ENCODE results near the gene SEMA6A.

Gene SEMA6A

DNA sequence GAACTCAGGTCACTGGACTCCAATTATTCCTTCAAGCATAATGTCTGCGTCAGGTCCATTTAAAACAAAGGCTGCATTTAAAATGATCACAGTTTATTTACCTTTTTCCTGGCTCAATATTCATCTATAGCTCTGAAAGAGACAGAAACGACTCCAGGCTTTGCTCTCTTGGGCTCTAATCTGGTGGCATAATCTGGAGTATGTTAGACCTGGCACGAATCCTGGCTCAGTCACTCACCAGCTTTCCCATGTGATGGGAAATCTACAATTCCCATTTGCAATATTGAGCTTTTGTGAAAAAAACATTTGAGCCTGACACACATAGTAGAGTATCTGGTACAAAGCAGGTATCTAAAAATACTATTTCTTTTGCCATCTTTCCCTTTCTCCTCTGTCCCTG lies 155.8 kb downstream of the SEMA6A start:
- H3K27me3 ChIP-seq (ENCODE audit: control insufficient read depth, insufficient read depth, low read length), result no peaks in the 10 kb centered on the region
- no peaks in the 10 kb centered on the region for H3K9me3 ChIP-seq (ENCODE audit: control insufficient read depth, insufficient read depth, low read depth, low read length)
- H3K9ac ChIP-seq (ENCODE audit: low read length), result no peak overlapping the region
- H3K4me1 ChIP-seq (ENCODE audit: control insufficient read depth, insufficient read depth, low read length), result no peaks in the 10 kb centered on the region
- H3K4me3 ChIP-seq (ENCODE audit: low read depth, low read length), result no peak overlapping the region
- no peak overlapping the region for H3K27ac ChIP-seq (ENCODE audit: low read depth, low read length)
- H3K36me3 ChIP-seq (ENCODE audit: control insufficient read depth, insufficient read depth, low read length), result no peaks in the 10 kb centered on the region

DNA sequence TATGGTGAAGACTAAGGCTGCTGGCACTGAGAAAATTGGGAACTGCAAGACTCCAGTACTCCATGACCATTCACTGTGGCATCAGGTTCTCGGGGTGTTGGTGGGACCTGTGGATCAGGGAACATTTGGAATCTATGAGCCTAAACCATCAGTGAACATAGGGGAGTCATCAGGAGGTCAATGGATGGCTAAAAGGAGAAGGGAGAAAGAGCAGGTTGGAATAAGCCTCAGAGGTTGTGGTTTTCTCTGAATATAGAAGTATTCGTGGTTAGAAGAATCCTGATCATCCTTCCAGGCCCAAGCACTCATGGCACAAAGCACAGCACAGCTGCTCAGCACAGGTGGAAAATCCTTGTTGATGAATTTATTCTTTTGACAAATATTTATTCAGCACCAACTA lies 156.6 kb downstream of the SEMA6A start:
- Histone ChIP-seq H3K9me3 (ENCODE audit: control insufficient read depth, insufficient read depth, low read depth, low read length) (no peaks in the 10 kb centered on the region), H3K27ac (ENCODE audit: low read depth, low read length) (no peak overlapping the region), H3K9ac (ENCODE audit: low read length) (no peak overlapping the region), H3K27me3 (ENCODE audit: control insufficient read depth, insufficient read depth, low read length) (no peaks in the 10 kb centered on the region), H3K4me1 (ENCODE audit: control insufficient read depth, insufficient read depth, low read length) (no peaks in the 10 kb centered on the region), H3K4me3 (ENCODE audit: low read depth, low read length) (no peak overlapping the region), H3K36me3 (ENCODE audit: control insufficient read depth, insufficient read depth, low read length) (no peaks in the 10 kb centered on the region)

DNA sequence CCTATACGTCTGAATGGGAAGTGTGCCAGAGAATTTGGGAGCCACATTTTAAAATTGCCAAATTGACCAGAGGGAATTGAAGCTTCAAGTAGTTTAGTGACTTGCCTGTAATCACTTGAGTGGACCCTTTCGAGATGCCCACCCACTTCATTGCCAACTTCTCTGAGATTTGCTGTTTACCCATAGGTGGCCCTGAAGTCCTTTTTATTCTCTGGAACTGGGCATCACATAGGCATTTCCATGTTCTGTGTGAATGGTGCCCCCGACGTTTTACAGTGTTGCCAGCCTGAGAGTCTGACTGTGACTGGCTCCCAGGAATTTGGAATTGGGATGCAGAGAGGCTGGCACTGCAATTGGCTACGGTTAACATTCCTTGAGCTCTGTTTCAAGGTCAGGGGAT lies 158.6 kb downstream of the SEMA6A start:
- H3K36me3 ChIP-seq (ENCODE audit: control insufficient read depth, insufficient read depth, low read length), result no peaks in the 10 kb centered on the region
- H3K9ac ChIP-seq (ENCODE audit: low read length), result no peak overlapping the region
- H3K27me3 ChIP-seq (ENCODE audit: control insufficient read depth, insufficient read depth, low read length), result no peaks in the 10 kb centered on the region
- no peak overlapping the region for H3K27ac ChIP-seq (ENCODE audit: low read depth, low read length)
- no peak overlapping the region for H3K4me3 ChIP-seq (ENCODE audit: low read depth, low read length)
- no peaks in the 10 kb centered on the region for H3K4me1 ChIP-seq (ENCODE audit: control insufficient read depth, insufficient read depth, low read length)
- no peaks in the 10 kb centered on the region for H3K9me3 ChIP-seq (ENCODE audit: control insufficient read depth, insufficient read depth, low read depth, low read length)

DNA sequence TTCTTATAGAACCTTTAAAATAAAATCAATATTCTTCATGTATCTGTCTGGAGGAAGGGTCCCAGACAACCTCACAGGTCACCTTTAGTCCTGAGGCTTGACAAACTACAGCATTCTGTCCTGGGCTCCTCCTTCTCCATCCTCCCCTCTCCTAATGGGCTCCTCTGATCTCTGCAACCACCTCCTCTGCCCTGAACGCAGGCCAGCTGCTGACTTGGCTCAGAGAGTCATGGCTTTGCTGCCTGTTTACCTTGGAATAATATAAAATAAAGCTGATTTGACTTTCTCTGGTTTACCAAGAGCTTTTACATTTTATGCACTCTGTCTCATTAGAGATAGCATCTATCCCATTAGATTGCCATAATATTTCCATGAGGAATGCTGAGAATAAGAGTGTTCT lies 159.4 kb downstream of the SEMA6A start:
- Histone ChIP-seq H3K4me1 (ENCODE audit: control insufficient read depth, insufficient read depth, low read length) (no peaks in the 10 kb centered on the region), H3K27ac (ENCODE audit: low read depth, low read length) (no peak overlapping the region), H3K4me3 (ENCODE audit: low read depth, low read length) (no peak overlapping the region), H3K36me3 (ENCODE audit: control insufficient read depth, insufficient read depth, low read length) (no peaks in the 10 kb centered on the region), H3K27me3 (ENCODE audit: control insufficient read depth, insufficient read depth, low read length) (no peaks in the 10 kb centered on the region), H3K9me3 (ENCODE audit: control insufficient read depth, insufficient read depth, low read depth, low read length) (no peaks in the 10 kb centered on the region), H3K9ac (ENCODE audit: low read length) (no peak overlapping the region)

DNA sequence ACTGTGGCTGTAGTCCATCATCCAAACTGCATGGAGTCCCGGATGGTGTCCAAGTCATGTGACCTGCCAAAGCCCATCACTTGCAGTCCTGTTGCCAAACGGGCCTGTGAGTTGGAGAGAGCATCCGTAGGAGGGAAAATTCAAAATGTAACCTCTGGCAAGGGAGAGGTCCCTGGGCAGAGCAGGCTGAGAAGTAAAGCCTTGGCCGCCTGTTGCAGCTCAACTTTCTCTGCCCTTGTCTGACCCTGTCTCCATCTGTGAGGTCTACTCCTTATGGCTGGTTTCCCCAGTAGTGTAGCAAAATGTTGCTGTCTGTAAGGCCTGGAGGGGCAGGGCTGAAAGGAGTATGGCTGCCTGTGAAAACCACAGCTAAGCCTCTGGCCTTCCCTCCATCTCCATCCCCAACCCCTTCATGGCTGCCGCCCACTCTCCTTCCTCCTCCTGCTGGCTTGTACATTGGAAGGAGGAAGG lies 163.5 kb downstream of the SEMA6A start:
- peaks cover 4% of the 10 kb centered on the region; the same call in 1 of the 2 replicates for H3K4me1 ChIP-seq (ENCODE audit: control insufficient read depth, insufficient read depth, low read length)
- H3K27me3 ChIP-seq (ENCODE audit: control insufficient read depth, insufficient read depth, low read length), result no peaks in the 10 kb centered on the region
- H3K9me3 ChIP-seq (ENCODE audit: control insufficient read depth, insufficient read depth, low read depth, low read length), result no peaks in the 10 kb centered on the region
- no peak overlapping the region for H3K9ac ChIP-seq (ENCODE audit: low read length)
- H3K36me3 ChIP-seq (ENCODE audit: control insufficient read depth, insufficient read depth, low read length), result no peaks in the 10 kb centered on the region
- no peak overlapping the region for H3K27ac ChIP-seq (ENCODE audit: low read depth, low read length)
- no peak overlapping the region for H3K4me3 ChIP-seq (ENCODE audit: low read depth, low read length)

DNA sequence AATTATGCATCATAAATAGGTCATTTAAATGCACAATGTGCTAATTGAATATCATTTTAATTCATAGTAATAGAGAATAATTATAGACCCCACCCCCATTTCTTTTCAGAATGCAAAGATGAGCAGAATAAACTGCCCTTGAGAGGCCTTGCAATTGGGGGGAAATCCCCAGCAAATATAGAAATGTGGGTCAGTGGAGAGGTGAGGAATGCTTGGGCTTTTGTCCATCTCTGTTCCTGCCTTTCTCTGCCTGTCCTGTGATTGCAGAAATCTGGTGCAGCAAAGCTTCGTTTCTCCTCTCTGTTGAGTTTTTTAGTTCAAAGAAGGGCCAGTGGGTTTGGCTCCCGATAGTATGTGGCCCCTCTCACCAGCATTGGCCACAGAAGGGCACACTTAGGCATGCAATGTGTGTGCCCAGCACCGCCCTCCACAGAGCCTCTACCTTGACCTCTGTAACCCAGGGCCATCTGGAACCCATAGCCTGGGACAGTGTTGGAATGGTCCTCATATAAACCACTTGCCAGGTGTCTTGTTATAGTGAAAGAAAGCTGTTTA lies 164.2 kb downstream of the SEMA6A start:
- Histone ChIP-seq H3K36me3 (ENCODE audit: control insufficient read depth, insufficient read depth, low read length) (no peaks in the 10 kb centered on the region), H3K4me3 (ENCODE audit: low read depth, low read length) (no peak overlapping the region), H3K27ac (ENCODE audit: low read depth, low read length) (no peak overlapping the region), H3K9me3 (ENCODE audit: control insufficient read depth, insufficient read depth, low read depth, low read length) (no peaks in the 10 kb centered on the region), H3K27me3 (ENCODE audit: control insufficient read depth, insufficient read depth, low read length) (no peaks in the 10 kb centered on the region), H3K9ac (ENCODE audit: low read length) (no peak overlapping the region), H3K4me1 (ENCODE audit: control insufficient read depth, insufficient read depth, low read length) (peaks cover 4% of the 10 kb centered on the region; the same call in 1 of the 2 replicates)

DNA sequence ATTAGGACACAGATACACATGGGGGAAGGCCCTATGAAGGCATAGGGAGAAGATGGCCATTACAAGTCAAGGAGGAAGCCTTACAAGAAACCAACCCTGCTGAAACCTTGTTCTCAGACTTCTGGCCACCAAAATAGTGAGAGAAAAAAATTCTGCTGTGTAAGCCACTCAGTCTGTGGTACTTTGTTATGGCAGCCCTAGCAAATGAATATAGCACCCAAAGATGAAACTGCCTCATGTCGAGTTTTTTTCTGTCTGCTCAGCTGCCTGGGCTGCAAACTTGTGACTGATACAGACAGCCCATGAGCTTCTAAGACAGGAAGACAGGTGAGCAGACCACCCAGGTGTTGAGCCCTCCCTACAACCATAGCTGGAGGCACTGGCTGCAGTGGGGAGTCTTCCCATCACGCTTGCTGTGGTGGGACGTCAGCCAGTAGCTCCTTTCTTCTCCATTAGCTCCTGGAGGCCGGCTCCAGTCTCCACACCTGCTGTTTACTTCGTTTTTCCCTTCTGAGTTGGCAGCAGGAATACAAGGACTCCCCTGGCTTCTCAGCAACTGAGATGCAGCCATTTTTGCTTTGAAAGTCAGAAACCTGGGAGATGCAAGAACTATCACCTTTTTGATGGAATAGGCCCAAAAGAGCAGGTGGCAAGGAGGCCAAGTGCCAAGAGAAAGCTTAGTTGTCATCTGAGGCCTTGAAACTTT lies 164.9 kb downstream of the SEMA6A start:
- no peaks in the 10 kb centered on the region for H3K36me3 ChIP-seq (ENCODE audit: control insufficient read depth, insufficient read depth, low read length)
- H3K4me1 ChIP-seq (ENCODE audit: control insufficient read depth, insufficient read depth, low read length), result peaks cover 4% of the 10 kb centered on the region; the same call in 1 of the 2 replicates
- H3K27me3 ChIP-seq (ENCODE audit: control insufficient read depth, insufficient read depth, low read length), result no peaks in the 10 kb centered on the region
- no peak overlapping the region for H3K27ac ChIP-seq (ENCODE audit: low read depth, low read length)
- H3K9me3 ChIP-seq (ENCODE audit: control insufficient read depth, insufficient read depth, low read depth, low read length), result no peaks in the 10 kb centered on the region
- no peak overlapping the region for H3K4me3 ChIP-seq (ENCODE audit: low read depth, low read length)
- H3K9ac ChIP-seq (ENCODE audit: low read length), result no peak overlapping the region

DNA sequence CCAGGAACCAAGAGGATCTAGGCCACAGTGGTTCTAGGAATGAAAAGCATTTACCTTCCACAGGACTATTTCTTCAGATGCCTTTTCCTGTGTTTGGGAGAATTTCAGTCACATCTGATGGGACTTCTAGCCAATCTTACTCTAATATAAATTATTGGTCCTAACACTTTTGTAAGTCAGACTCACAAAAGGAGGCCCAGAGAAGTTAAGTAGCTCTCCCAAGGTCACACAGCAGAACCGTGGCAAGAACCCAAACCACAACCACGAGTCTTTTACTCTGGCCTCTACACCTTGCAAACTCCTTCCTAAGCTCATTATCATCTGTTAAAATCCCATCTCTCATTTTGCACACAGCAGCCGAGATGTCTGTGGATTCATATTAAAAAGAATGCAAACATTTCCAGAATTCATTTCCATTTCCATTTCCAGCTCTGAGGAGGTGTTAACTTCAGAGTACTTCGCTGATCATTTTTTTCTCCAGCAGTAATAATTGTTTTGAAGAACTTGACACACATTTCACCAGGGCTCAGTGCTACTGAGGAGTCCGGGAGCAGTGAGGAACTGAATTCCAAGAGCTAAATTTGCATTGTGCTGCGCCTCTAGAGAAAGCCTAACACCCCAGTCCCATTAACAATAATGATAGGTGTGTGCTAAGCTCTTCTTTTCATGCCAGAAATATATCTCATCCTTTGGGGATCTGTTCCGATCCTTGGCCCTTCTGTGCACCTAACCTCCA lies 168.1 kb downstream of the SEMA6A start:
- Histone ChIP-seq H3K4me3 (ENCODE audit: low read depth, low read length) (no peak overlapping the region), H3K36me3 (ENCODE audit: control insufficient read depth, insufficient read depth, low read length) (no peaks in the 10 kb centered on the region), H3K9ac (ENCODE audit: low read length) (no peak overlapping the region), H3K9me3 (ENCODE audit: control insufficient read depth, insufficient read depth, low read depth, low read length) (no peaks in the 10 kb centered on the region), H3K27ac (ENCODE audit: low read depth, low read length) (no peak overlapping the region), H3K27me3 (ENCODE audit: control insufficient read depth, insufficient read depth, low read length) (no peaks in the 10 kb centered on the region), H3K4me1 (ENCODE audit: control insufficient read depth, insufficient read depth, low read length) (peaks cover 4% of the 10 kb centered on the region; the same call in 1 of the 2 replicates)

DNA sequence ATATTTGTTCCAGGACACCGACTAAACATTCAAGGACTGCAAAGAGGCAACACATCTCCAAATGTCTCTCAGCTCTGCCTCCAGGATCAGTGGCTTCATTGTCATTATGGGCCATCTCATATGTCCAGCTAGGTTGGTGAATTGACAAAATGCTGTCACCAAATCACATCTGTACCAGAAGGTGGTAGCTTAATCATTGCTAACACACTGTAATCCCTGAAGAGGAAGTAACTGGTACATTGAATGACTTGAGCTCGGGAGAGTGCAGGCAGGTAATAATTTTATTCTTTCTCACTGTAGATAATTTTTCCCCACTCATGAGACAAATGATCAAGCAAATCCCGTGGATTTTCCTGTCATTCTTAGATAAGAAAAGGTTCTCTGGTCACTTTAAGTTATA lies 169.8 kb downstream of the SEMA6A start:
- no peaks in the 10 kb centered on the region for H3K27me3 ChIP-seq (ENCODE audit: control insufficient read depth, insufficient read depth, low read length)
- H3K27ac ChIP-seq (ENCODE audit: low read depth, low read length), result no peak overlapping the region
- no peaks in the 10 kb centered on the region for H3K36me3 ChIP-seq (ENCODE audit: control insufficient read depth, insufficient read depth, low read length)
- no peaks in the 10 kb centered on the region for H3K9me3 ChIP-seq (ENCODE audit: control insufficient read depth, insufficient read depth, low read depth, low read length)
- H3K9ac ChIP-seq (ENCODE audit: low read length), result no peak overlapping the region
- no peak overlapping the region for H3K4me3 ChIP-seq (ENCODE audit: low read depth, low read length)
- peaks cover 4% of the 10 kb centered on the region; the same call in 1 of the 2 replicates for H3K4me1 ChIP-seq (ENCODE audit: control insufficient read depth, insufficient read depth, low read length)

DNA sequence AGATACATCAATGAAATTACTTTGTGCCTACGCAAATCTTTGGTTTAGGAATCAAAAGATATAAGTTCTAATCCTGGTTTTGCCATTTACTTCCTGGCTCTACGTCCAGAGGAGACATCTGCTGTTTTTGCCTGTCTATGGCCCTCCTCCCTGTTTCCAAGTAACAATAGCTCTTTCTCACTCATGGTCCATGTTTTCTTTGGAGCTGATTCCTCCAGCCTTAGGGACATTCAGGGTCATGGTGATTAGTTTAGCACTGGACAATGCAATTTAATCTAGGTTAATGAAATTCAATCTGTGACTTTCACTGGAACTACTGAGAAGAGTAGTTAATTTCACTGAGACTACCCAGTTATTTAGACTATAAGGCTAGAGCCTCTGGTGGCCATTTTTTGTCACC lies 170.6 kb downstream of the SEMA6A start:
- Histone ChIP-seq H3K9me3 (ENCODE audit: control insufficient read depth, insufficient read depth, low read depth, low read length) (no peaks in the 10 kb centered on the region), H3K4me3 (ENCODE audit: low read depth, low read length) (no peak overlapping the region), H3K4me1 (ENCODE audit: control insufficient read depth, insufficient read depth, low read length) (peaks cover 4% of the 10 kb centered on the region; the same call in 1 of the 2 replicates), H3K27ac (ENCODE audit: low read depth, low read length) (no peak overlapping the region), H3K36me3 (ENCODE audit: control insufficient read depth, insufficient read depth, low read length) (no peaks in the 10 kb centered on the region), H3K9ac (ENCODE audit: low read length) (no peak overlapping the region), H3K27me3 (ENCODE audit: control insufficient read depth, insufficient read depth, low read length) (no peaks in the 10 kb centered on the region)

DNA sequence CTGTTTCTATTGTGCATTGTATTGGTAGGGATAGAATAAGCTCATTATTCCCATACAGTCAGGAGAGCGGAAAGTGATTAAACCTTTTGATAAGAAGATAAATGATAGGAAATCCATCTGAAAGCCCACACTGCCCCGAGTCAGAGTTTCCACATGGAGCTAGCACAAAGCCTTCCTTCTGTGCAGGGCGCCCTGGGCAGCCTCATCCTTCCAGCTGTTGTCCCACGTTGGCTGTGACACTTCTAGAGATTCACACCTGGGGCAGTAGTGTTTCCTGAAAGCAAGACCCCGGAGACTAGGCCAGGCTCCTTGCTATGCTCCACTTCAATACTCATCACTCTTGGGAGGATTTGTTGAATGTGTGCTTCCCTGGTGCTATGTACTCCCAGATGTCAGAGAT lies 172.4 kb downstream of the SEMA6A start:
- H3K9ac ChIP-seq (ENCODE audit: low read length), result no peak overlapping the region
- no peaks in the 10 kb centered on the region for H3K36me3 ChIP-seq (ENCODE audit: control insufficient read depth, insufficient read depth, low read length)
- H3K4me3 ChIP-seq (ENCODE audit: low read depth, low read length), result no peak overlapping the region
- peaks cover 2% of the 10 kb centered on the region; the same call in 1 of the 2 replicates for H3K4me1 ChIP-seq (ENCODE audit: control insufficient read depth, insufficient read depth, low read length)
- H3K27me3 ChIP-seq (ENCODE audit: control insufficient read depth, insufficient read depth, low read length), result no peaks in the 10 kb centered on the region
- H3K9me3 ChIP-seq (ENCODE audit: control insufficient read depth, insufficient read depth, low read depth, low read length), result no peaks in the 10 kb centered on the region
- H3K27ac ChIP-seq (ENCODE audit: low read depth, low read length), result no peak overlapping the region
